ENCODE results near the gene NFKB1.
A peak's percentile ranks its signal among the peaks of the same experiment; 100 is the strongest.
"Not testable (repeated sequence)": the region's sequence is repeated elsewhere in the genome, so short reads cannot be mapped to it uniquely, and the experiment has no call there.

The NFKB1 gene, protein sequence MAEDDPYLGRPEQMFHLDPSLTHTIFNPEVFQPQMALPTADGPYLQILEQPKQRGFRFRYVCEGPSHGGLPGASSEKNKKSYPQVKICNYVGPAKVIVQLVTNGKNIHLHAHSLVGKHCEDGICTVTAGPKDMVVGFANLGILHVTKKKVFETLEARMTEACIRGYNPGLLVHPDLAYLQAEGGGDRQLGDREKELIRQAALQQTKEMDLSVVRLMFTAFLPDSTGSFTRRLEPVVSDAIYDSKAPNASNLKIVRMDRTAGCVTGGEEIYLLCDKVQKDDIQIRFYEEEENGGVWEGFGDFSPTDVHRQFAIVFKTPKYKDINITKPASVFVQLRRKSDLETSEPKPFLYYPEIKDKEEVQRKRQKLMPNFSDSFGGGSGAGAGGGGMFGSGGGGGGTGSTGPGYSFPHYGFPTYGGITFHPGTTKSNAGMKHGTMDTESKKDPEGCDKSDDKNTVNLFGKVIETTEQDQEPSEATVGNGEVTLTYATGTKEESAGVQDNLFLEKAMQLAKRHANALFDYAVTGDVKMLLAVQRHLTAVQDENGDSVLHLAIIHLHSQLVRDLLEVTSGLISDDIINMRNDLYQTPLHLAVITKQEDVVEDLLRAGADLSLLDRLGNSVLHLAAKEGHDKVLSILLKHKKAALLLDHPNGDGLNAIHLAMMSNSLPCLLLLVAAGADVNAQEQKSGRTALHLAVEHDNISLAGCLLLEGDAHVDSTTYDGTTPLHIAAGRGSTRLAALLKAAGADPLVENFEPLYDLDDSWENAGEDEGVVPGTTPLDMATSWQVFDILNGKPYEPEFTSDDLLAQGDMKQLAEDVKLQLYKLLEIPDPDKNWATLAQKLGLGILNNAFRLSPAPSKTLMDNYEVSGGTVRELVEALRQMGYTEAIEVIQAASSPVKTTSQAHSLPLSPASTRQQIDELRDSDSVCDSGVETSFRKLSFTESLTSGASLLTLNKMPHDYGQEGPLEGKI

DNA sequence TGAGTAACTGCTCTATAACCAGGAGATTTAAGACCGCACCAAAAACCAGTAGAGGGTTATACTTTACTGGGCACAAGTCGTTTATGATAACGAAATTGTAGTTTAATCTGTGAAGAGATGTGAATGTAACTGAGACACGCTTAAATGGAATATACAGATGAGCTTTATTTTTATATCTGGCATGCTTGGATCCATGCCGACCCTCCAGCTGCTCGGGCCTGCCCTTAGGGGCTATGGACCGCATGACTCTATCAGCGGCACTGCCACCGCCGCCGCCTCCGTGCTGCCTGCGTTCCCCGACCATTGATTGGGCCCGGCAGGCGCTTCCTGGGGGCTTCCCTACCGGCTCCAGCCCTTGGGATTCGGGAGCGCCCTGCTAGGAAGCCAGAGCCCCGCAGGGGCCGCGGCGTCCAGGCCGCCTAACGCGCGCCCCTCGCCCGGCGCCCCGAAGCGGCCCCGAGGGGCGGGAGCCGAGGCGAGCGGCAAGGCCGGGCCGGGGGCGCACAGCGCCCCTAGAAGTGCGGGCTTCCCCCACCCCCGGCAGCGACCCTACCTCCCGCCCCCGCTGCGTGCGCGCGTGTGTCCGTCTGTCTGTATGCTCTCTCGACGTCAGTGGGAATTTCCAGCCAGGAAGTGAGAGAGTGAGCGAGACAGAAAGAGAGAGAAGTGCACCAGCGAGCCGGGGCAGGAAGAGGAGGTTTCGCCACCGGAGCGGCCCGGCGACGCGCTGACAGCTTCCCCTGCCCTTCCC is at the start of gene NFKB1:
Gene NFKB1 (plus strand): TSS at position 664 of the 751 bp plus-strand sequence. CDS start 24,160 bp downstream, outside the sequence.
- peak; percentile 54 to 77 (median 68) for DNase-seq (ENCODE audit: low read depth in 4 of 4, low spot score in 1 of 4)

DNA sequence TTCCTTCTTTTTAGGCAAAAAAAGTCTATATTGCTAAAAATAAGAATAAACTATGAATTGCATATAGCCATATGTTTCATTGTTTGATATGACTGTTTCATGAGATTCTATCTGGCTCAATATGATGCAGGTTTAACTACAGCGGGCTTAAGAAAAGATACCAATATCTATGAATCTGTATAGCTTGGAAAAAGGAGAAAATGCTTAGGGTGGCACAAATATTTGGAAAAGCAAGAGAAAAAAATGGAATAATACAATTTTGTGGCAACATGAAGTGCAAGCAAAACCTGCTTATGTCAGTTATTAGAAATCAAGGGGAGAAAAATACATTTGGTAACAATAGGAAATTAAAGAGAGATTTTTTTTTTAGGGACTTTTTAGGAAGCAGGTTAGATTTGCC is 48.3 kb upstream of the NFKB1 start:
- no peak for DNase-seq (ENCODE audit: low read depth in 4 of 4, low spot score in 1 of 4)

DNA sequence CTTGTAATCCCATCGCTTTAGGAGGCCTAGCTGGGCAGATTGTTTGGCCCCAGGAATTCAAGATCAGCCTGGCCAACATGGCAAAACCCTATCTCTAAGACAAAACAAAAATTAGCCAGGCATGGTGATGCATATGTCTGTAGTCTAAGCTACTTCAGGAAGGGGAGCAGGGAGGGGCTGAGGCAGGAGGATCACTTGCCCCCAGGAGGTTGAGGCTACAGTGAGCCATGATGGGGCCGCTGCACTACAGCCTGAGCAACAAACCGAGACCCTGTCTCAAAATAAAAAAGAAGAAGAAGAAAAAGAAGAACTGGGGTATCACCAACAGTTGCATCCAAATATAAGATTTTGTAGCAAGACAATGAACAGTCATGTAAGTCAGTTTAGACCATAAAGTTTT is 47.3 kb upstream of the NFKB1 start:
- DNase-seq (ENCODE audit: low read depth in 4 of 4, low spot score in 1 of 4): no peak

DNA sequence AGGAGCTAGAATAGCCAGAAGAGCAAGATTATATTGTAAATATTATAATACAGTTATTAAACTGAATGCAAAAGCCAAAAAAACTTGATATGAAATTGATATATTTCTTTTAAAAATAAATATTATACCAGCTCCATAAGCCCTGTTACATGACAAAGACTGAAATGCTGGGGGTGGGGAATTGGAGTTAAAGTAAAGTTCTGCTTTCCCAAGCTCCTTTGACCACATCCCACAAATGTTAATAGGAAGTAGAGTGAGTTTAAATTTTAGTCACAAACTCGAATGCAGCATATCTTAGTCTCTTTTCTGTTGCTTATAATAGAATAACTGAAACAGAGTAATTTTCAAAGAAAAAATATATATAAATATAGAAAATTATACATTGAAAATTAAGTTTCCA is 46.9 kb upstream of the NFKB1 start:
- no peak for DNase-seq (ENCODE audit: low read depth in 4 of 4, low spot score in 1 of 4)

DNA sequence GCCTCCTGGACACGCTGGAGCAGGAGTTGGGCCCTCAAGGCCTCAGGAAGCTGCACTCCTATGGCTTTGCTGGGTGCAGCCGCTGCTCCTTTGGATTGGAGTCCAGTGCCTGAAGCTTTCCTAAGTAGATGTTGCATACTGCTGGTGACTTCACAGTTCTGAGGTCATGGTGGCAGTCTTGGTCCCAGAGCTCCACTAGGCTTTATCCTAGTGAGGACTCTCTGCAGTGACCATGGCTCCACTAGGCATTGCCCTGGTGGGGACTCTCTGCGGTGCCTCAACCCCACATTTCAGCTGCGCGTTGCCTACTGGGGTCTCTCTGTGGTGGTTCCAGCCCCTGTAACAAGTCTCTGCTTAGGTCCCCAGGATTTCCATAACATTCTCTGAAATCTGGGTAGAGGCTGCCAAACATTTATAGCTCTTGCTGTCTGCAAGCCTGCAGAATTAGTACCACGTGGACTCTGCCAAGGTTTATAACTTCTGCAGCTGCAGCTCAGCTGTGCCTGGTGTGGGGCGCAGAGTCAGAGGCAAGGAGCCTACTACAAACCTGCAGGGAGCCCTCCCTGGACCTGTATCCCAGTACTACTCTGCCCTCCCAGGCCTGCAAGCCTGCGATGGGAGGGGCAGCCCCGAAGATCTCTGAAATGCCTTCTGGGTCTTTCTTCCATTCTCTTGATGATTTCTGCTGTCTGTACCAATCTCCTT is 46.0 kb upstream of the NFKB1 start:
- no peak for DNase-seq (ENCODE audit: low read depth in 4 of 4, low spot score in 1 of 4)

DNA sequence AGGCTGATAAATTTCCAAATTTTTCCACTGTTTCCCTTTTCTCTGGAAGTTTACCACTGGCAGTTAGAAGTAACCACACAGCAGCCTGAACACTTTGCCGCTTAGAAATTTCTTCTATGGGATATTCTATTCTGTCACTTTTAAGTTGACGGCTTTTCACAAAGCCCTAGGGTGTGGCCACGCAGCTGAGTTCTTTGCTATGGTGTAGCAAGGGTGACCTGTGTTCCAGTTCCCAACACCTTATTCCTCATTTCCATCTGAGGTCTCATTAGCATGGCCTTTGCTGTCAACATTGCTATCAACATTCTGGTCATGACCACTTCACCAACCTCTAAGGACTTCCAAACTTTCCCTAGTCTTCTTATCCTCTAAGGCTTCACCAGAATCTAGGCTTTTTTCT is 45.4 kb upstream of the NFKB1 start:
- no peak for DNase-seq (ENCODE audit: low read depth in 4 of 4, low spot score in 1 of 4)

DNA sequence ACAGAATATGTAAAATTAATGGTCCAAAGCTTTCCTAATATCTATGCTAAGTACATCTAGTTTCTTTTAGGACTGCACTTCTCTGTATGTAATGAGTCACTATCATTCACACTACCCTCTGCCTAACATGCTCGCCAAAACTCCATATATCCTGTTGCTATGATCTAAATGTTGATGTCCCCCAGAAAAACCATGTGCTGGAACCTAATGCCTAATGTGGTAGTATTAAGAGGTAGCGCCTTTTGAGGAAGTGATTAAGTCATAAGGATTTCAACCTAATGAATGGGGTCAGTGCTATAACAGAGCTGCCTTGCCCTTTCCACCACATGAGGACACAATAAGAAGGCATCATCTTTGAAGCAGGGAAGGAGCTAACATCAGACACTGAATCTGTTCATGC is 34.9 kb upstream of the NFKB1 start:
- DNase-seq (ENCODE audit: low read depth in 4 of 4, low spot score in 1 of 4): no peak

DNA sequence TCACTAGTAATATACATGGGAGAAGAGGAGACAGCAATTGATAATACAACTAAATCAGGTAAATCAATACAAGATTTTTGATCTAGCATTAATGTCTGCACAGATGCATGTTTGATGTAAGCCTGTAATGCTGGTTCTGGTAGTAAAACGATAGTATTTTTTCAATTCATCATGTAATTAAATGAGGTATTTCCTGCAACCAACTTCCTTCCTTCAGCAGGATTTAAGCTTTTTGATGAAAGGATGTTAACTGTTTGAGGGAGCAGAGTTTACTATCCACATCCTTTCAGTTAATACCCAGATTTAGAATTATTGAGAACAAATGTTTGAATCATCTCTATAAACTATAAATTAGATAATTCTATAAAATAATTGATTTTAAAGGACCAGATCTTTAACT is 31.4 kb upstream of the NFKB1 start:
- DNase-seq (ENCODE audit: low read depth in 4 of 4, low spot score in 1 of 4): no peak

DNA sequence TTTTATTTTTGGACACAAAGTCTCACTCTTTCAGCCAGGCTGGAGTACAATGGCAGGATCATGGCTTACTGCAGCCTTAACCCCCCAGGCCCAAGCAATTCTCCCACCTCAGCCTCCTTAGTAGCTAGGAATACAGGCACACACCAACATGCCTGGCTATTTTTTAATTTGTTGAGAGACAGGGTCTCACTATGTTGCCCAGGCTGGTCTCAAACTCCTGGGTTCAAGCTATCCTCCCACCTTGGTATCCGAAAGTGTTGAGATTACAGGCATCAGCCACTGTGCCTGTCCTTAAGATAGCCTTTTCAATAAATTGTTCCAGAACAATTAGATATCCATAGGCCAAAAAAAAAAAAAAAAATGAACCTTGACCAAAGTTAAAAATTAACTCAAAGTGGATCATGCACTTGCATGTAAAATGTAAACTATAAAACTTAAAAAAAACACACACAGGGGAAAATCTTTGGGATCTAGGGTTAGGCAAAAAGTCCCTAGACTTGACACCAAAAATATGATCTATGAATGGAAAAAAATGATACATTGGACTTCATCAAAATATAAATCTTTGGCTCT is 28.6 kb upstream of the NFKB1 start:
- DNase-seq (ENCODE audit: low read depth in 4 of 4, low spot score in 1 of 4): no peak

DNA sequence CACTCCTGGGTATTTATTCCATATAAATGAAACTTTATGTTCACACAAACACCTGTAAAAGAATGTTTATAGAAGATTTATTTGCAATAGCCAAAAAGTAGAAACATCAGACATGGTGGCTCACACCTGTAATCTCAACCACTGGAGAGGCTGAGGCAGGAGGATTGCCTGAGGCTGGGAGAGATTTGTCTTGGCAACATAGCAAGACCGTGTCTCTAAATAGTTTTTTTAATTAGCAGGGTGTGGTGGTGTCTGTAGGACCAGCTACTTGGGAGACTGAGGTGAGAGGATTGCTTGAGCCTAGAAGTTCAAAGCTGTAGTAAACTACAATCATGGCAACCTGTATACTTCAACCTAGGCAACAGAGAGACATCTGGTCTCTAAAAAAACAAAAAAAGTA is 27.7 kb upstream of the NFKB1 start:
- no peak for DNase-seq (ENCODE audit: low read depth in 4 of 4, low spot score in 1 of 4)

DNA sequence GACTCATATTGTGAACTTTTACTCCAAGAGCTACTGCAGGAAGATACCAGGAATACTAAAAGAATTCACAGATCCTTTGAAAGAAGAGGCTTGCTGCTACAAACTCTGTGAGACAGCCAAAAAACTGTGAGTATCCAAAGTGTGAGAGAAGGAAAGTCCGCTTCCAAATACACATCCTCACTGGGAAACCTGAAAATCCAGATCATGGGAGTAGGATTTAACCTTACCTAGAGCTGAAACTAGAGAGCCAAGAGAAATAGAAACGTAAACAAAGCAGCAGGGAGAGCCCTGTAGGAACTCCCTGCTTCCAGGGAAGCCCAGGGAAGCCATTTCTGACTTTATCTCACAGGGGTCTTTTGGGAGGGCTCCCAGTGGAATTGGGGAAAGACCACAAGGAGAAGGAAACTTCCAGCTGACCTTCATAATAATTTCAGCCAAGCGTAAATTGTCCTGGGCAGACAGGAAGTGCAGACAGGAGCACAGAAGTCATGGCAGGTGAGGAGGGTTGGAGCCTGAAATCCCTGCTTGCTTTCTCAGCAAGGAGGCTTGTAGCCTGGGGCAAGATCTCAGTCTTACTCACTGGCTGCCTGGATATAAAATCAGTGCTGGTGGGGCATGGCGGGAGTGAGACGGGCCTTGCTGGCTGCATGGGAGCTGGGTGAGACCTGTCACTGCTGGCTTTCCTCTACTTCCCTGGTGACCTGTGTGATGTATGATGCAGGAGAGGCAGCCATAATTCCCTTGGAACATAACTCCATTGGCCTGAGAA is 26.2 kb upstream of the NFKB1 start:
- no peak for DNase-seq (ENCODE audit: low read depth in 4 of 4, low spot score in 1 of 4)

DNA sequence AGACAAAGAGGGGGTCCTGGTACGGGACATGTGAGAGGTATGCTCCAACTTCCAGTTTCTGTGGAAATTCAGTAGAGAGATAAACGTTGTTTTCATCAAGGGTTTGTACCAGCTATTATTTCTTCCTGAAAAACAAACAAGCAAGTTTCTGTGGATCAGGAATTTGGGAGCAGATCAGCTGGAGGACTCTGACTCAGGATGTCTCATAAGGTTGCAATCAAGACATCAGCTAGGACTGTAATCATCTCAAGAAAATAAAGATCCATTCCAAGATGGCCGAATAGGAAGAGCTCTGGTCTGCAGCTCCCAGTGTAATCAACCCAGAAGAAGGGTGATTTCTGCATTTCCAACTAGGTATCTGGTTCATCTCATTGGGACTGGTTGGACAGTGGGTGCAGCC is 23.5 kb upstream of the NFKB1 start:
- DNase-seq (ENCODE audit: low read depth in 4 of 4, low spot score in 1 of 4): no peak

DNA sequence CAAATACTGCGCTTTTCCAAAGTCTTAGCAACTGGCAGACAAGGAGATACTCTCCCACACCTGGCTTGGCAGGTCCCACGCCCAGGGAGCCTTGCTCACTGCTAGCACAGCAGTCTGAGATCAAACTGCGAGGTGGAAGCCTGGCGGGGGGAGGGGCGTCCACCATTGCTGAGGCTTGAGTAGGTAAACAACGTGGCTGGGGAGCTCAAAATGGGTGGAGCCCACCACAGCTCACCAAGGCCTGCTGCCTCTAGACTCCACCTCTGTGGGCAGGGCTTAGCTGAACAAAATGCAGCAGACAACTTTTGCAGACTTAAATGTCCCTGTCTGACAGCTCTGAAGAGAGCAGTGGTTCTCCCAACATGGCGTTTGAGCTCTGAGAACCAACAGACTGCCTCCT is 23.0 kb upstream of the NFKB1 start:
- no peak for DNase-seq (ENCODE audit: low read depth in 4 of 4, low spot score in 1 of 4)

DNA sequence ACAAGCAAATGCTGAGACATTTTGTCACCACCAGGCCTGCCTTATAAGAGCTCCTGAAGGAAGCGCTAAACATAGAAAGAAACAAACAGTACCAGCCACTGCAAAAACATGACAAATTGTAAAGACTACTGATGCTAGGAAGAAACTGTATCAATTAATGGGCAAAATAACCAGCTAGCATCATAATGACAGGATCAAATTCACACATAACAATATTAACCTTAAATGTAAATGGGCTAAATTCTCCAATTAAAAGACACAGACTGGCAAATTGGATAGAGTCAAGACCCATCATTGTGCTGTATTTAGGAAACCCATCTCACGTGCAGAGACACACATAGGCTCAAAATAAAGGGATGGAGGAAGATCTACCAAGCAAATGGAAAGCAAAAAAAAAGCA is 21.3 kb upstream of the NFKB1 start:
- not testable (repeated sequence) for DNase-seq (ENCODE audit: low read depth in 4 of 4, low spot score in 1 of 4)

DNA sequence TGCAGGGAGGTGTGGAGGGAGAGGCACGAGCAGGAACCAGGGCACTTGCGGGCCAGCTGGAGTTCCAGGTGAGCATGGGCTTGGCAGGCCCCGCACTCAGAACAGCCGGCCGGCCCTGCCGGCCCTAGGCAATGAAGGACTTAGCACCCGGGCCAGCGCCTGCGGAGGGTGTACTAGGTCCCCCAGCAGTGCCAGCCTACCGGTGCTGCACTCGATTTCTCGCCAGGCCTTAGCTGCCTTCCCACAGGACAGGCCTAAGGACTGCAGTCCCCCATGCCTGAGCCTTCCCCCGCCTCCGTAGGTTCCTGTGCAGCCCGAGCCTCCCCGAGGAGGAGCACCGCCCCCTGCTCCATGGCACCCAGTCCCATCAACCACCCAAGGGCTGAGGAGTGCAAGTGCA is 18.0 kb upstream of the NFKB1 start:
- DNase-seq (ENCODE audit: low read depth in 4 of 4, low spot score in 1 of 4): no peak

DNA sequence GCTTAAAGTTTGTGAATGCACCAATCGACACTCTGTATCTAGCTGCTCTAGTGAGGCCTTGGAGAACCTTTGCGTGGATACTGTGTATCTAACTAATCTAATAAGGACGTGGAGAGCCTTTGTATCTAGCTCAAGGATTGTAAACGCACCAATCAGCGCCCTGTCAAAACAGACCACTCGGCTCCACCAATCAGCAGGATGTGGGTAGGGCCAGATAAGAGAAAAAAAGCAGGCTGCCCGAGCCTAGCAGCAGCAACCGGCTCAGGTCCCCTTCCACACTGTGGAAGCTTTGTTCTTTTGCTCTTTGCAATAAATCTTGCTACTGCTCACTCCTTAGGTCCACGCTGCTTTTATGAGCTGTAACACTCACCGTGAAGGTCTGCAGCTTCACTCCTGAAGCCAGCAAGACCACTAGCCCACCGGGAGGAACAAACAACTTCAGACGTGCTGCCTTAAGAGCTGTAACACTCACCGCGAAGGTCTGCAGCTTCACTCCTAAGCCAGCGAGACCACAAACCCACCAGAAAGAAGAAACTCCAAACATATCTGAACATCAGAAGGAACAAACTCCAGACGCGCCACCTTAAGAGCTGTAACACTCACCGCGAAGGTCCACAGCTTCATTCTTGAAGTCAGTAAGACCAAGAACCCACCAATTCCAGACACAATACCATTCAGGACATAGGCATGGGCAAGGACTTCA is 17.0 kb upstream of the NFKB1 start:
- not testable (repeated sequence) for DNase-seq (ENCODE audit: low read depth in 4 of 4, low spot score in 1 of 4)

DNA sequence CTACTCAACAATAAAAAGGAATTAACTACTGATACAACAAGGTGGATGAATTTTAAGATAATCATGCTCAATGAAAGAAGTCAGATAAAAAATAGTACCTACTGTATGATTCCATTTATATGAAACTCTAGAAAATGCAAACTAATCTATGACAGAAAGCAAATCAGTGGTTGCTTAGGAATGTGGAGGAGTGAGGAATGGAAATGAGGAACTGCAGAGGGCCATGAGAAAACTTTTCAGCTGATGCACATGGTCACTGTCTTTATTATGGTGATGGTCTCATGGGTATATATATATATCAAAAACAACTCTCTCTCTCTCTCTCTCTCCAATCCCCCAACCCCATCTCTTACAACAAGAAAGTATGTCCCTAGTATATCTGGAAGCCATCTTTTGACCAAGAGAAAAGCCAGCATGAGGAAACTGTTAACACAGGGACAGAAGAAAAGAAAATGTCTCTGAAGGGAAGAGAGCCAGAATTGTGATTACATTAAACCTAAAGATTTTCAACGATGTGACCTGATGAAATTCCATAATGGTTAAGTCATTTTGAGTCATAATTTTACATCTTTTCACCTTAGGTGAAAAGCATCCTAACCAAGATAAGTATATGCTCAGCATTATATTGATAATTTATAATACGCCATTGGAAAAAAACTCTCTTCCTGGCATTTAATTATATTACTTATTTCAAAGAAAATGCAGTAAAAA is 8.5 kb upstream of the NFKB1 start:
- no peak for DNase-seq (ENCODE audit: low read depth in 4 of 4, low spot score in 1 of 4)

DNA sequence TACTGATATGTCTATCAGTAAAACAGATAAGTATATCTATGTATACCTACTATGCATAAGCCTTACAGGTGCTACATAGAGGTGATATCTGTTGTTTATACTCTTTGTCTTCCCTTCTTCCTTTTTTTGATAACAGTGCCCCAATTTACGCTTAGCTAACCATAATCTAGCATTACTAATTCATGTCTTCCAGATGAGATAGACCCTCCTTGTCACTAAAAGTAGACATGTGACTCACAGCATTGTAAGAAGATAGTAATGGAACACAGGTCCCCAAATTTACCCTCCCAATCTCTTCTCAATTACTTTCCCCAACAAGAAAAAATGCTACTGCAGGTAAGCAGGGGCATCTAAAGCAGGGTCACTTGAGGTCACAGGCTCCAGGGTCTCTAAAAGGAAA is 7.9 kb upstream of the NFKB1 start:
- DNase-seq (ENCODE audit: low read depth in 4 of 4, low spot score in 1 of 4): no peak

Data from stimulated activated CD4-positive, alpha-beta T cell treated with anti-CD3 and anti-CD28 coated beads, Interleukin-1b, Interleukin-23, amount 100 ng/mL, for 24 hours (primary cell).